GM18519 (cell line): ENCODE data around the gene AURKA.
"Not testable (repeated sequence)": the region's sequence is repeated elsewhere in the genome, so short reads cannot be mapped to it uniquely, and the experiment has no call there.

Experiments
- ATAC-seq: cut with Tn5 transposase; IDR thresholded peaks from one replicate; pipeline ENCODE4 v1.9.1; 2021; ENCODE audit warnings: mild to moderate bottlenecking, moderate library complexity; ENCODE audit not compliant: unreplicated experiment, low FRiP score

AURKA gene

DNA sequence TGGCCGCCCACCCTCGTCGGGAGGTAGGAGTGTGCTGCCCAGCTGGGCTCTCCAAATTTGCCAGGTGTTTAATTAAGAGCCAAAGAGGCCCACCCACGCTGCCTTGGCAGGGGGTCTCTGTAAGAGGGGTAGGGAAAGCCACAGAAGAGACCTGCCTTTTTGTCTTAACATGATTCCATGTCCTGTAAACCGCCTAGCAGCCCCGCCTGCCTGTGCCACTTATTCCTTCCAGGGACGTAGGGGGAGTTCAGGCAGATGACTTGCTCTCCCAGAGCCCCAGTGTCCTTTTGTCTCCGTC, 31.2 kb downstream of the AURKA start:
- no peak for ATAC-seq

DNA sequence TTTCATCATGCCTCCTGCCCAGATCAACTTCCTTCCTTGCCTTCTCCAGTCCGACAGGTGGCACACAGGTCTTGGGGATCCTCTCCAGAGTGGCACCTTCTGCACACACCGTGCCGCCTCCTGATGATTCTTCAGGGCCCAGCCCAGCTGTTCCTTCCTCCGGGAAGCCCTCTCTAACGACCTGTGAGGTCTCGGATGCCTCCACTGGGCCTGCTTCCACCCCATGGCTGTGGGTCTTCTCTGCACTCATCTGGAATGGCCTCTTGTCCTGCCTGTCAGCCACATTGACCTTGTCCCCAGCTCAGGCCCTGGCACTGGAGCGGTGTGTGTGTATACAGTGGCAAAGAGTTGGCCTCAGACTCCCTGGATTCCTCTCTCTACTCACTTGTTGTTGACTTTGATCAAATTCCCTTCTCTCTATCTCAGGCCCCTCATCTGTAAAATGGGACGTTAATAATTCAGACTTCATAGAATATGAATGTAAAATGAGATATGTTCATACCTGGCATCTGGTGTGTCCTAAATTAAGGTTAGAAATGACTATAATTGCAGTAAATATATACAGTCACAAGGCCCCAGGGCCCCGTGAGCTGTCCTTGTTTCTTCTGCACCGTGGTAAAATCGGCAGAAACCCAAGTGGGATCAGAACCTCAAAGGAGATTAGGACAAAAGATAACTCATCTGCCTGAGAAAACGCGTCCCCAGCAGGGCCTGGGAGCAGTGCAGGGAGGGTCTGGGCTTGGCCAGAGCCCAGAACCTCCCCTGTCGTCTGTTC, 31.7 kb downstream of the AURKA start:
- no peak for ATAC-seq

DNA sequence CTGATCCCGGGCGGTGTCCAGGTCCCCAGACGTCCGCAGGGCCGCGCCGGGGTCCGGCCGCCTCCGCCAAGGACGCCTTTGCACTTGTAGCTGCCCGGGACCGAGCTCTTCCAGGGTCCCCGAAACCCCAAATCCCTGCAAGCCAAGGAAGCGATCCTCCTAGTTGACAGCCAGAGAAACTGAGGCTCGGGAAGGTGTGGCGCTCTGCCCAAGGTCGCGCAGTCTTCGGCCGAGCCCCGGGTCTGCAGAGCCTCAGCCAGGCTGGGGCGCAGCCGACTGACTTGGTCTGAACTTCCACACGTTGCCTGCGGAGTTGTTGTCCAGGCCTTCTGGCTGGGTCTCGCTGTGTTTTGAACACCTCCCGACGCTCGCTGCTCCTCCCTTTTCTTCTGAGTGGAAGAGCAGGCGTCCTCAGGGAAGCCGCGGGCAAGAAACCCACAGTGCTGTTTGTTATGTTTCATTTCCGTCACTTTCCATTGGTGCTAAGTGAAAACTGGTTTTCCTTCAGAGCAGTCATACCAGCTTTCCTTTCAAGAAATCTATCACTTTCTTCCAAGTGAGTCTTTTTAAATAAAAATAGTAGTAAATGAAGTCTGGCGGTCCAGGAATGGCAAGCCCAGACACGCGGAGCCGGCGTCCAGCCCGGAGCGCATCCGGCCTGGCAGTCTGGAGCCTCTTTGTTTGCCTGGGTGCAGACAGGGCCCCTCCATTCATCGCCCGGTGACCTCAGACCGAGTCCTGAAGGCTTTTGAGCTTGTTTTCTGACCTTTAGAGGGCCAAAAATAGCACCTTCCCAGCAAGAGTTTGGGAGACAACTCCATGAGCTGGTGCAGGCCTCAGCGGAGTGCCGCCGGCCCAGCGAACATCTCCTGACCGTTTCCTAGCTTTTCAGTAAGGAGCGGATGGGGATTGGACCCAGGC, 32.5 kb downstream of the AURKA start:
- ATAC-seq, result peak; percentile 24

DNA sequence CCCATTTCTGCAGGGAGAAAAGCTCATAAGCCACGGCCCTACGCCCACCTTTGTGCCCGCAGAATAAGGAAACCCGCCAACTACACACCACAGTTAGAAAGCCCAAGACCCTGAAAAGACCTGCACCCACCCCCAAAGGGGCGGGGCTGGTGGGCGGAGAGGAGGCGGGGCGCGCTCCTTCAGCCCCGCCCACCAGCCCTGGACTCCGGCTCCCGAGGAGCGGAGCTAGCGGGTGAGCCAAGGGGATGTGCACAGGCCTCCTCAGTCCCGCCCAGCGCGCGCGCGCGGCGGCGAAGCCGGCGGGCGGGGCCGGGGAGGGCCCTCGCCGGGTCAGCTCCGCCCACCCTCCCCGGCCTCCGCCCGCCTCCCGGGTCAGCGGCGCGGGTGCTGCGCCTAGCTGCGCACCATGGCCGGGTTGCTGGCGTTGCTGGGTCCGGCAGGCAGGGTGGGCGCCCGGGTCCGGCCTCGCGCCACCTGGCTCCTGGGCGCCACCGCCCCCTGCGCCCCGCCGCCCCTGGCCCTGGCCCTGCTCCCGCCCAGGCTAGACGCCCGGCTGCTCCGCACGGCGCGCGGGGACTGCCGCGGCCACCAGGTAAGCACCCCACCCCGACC, 33.3 kb downstream of the AURKA start, which contains the start of gene FAM210B:
Gene FAM210B (plus strand): TSS at position 375 of the 612 bp plus-strand sequence. CDS start 32 bp downstream, at position 407.
- ATAC-seq, result peak; percentile 94

DNA sequence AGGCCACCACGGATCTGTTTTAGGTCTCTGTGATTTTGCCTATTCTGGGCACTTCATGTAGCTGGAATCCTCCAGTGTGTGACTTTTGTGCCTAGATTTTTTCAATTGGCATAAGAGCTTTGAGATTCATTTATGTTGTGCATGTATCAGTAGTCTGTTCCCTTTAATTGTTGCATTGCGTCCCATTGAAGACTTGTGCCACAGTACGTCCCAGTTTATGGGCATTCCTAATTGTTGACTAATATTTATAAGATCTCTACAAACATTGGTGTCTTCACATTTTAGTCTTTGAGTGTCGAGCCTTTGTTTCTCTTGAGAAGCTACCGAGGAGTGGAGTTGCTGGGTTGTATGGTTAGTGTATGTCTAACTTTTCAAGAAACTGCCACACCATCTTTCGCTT, 33.9 kb downstream of the AURKA start:
- no peak for ATAC-seq

DNA sequence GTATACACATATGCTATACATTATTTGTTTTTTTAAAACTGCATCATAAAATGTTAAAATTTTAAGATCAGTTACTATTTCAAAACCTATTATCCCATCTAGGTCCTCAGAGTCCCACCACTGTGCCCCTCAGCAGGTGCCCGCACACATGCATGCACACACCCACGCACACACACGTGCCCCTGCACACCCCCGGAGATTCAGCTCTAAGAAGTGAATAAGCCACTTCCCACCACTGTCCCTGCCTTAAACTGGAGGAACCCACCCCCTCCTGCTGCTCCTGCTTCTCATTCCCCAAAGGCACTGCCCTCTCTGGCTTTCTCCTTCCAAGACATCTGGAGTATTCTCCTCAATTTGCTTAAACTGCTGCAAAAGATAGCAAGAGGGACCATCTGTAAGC, 38.7 kb downstream of the AURKA start:
- ATAC-seq, result no peak

DNA sequence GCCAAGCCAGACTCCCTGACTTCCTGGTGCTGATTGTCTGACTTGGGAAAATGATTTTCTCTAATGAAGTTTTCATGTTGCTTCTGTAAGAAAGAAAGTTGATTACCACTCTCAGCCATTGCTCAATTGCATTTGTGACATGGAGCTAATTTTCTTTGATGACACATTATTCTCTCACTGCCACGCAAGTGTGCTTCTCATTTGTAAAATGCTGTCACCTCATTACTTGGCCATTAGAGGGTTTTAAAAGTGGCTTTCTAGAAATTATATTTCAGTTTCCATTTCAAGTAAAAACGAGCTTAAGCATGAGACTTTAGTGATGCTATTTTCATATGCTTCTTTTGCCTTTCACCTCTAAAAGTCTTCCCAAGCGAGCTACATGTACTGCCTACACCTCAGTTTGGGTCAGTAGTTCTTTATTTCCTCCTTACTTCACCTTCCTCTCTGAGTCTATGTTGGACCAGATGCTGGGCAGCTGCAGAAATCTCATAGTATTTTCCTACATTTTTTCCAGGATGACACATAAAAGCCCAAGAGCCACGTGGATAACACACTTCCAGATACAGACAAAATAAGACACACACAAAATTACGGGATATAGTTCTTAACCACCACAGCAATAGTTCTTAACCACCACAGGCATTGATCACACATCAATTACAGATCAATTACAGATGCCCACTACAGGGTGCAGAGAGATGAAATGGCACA, 39.5 kb downstream of the AURKA start:
- ATAC-seq, result no peak

DNA sequence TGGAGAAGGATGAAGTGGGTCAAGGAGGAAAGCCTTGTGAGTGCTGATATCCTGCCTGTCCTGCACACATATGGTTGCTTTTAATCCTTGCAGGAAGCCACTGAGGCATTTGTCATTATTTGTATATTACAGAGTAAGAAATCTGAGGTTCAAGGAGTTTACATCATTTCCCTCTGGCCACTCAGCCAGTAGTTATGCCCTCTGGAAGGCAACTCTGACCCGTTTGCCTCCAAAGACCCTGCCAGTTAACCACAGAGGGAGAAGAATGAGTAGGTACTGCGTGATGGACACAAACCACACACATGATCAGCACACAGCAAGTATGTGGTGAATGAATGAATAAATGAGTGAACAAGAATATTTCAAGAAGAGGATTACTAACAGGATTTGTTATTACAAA, 41.2 kb downstream of the AURKA start:
- no peak for ATAC-seq

DNA sequence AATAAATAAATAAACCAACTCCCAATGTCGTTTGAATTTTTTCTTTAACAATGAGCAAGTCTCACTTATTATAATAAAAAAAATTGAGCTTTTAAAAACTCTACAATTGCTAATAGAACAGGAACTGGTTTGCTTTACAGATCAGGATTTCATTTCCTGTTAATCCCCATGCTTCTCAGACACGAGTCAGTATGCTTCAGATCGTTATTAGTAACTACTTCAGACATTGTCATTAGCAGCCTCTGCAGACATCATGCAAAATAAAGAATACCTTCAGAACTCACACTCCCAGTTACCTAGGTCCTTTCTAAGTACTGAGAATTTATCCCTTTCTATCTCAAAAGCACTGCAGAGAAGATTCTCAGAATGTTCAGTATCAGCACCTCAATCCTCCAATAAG, 43.3 kb downstream of the AURKA start:
- no peak for ATAC-seq

DNA sequence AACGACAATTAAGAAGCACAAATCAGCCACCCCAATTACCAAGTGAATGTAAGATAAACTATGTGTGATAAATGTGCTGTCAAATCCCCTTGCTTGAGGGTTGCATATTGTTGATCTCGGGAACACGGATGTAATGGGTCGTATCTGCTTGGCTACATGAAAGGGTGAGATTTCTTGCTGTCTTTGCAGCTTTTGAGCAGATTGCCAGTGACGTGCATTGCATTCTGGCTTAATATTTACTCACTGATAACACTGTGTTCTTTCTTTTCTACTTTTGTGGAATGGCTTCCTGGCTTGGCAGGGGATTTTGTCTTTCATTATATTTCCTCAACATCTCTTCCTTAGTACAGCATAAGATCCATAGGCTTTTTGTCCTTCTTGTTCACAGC, 43.7 kb downstream of the AURKA start:
- ATAC-seq, result no peak

DNA sequence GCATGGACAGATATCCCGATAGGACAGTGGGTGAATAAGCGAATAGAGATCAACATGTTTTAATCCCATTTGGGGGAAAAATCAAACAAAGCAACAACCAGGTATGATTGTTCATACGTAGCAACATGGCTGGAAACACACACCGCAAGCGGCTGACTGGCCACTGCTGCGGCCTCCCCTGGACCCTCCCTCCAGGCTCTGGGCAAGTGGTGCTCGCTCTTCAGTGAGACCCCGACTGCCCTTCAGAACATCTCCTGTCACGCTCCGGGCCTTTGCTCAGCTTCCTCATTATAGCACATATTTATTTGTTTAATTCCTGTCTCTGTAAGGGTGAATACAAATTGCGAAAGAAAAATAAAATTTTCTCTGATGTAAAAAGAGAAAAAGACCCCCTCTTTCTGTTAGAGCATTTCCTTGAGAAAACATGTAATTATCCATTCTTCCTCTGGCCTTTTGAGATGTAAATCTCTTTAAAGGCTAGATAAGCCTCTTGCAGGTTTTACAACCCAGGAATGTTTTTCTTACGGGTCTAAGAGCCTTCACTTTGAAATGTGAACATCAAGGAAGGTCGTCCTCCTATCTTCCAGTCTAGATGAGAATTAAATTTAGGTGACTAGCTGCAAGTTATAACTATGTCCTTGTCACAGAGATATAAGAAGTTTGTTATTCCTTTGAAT, 44.2 kb downstream of the AURKA start:
- ATAC-seq, result no peak

DNA sequence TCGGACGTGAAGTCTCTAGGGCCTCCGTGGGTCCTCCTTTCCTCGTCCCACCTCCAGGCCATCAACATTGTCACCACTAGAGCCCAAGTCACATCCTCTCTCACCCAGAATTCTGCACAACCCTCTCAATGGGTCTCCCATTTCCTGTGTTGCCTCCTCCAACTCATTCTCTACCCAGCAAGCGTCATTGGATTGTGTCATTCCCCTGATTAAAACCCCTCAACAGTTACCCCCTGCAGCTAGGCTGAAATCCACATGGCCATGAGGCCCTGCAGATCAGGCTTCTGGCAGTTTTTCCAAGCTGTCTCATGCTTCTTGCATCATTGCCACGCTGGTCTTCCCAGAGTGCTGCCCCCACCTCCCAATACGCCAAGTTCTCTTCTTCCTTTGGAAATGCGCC, 46.1 kb downstream of the AURKA start:
- ATAC-seq, result no peak

DNA sequence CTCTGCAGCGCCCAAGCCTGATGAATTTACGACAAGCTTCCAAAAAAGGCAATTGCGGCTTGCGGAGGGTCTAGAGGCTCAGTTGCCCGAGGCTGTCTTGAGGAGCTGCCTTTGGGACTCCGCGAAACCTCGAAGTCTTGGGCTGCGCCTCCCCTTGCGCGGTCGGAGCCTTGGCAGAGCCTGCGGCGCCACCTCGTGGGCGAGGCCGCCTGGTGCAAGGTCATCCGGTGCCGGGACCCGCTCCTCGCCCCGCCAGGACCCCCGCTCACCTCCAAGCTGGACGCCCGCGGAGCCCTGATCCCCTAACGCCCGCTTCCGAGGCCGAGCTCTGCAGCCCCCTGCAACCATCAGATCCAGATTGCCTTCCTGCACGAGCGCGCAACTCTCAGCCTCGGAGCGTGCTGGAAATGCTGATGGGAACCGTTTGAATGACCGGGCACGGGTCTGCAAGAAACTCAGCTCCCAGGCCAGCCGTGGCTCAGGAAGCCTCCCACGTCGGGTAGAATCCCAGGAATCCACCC, 48.1 kb downstream of the AURKA start:
- ATAC-seq, result peak; percentile 72

DNA sequence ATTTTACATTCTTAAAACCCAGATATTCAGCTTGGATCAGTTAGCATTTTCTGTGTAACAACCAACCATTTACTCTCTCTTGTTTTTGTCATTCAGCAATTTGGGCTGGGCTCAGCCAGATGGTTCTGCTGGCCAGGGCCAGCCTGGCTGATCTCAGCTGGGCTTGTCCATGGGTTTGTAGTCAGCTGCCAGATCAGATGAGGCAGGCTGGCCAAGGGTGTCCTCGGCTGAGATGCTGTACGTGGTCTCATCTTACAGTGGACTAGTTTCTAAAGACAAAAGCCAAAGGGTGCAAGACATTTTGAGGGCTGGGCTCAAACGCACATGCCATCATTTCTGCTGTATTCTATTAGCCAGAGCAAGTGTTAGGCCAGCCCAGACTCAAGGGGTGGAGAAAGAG, 49.2 kb downstream of the AURKA start:
- ATAC-seq, result no peak

DNA sequence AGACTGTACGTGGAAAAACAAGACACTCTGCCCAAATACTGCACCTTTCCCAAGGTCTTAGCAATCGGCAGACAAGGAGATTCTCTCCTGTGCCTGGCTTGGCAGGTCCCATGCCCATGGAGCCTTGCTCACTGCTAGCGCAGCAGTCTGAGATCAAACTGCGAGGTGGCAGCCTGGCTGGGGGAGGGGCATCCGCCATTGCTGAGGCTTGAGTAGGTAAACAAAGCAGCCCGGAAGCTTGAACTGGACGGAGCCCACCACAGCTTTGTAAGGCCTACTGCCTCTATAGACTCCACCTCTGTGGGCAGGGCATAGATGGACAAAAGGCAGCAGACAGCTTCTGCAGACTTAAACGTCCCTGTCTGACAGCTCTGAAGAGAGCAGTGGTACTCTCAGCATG, 55.3 kb downstream of the AURKA start:
- not testable (repeated sequence) for ATAC-seq

DNA sequence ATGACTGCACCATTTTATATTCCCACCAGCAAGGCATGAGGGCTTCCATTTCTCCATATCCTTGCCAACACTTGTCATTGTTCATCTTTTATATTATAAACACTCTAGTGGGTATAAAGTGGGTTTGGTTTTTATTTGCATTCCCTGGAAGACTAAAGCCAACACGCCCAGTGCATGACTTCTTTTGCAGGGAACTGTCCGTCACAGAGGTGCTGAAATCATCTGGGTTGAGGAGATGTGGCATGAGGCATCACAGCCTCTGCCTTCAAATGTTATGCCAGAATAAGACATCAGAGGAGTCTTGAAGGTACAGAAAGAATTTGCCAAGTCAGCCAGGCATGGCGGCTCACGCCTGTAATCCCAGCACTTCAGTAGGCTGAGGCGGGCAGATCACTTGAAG, 63.2 kb downstream of the AURKA start:
- ATAC-seq, result no peak

DNA sequence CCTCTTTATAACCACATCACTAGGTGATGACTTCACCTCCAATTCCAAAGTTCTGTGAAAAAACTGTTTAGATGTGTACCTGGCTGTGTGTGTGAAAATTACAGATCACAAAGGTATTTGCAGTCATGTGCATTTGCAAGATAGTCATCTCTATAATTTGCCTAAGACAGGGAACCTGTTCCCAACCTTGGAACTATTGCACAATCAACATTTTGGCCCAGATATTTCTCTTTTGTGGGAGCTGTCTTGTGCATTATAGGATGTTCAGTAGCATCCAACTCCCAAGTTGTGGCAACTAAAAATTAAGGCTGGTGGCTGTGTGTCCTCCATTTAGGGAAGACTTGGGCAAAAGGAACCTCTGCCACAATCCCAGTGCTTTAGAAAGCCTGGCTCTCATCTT, 67.2 kb downstream of the AURKA start:
- ATAC-seq, result no peak

DNA sequence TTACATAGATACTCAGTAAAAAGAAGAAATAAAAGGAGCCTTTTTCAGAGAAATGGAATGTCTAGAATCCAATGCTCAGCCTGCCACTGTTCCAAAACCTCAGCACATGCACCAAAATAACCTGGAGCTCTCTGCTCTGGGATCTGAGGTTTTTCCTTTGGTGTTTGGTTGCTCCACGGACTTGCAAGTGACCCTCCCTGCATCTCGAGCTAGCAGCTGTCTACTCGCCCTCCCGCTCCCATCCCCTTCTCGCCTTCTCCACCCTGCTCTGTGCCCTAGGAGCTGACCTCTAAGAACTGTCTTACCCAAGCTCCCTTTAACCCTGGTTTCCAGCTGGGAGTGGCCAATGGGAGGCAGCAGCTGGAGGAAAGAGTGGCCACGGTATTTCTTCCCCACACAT, 68.4 kb downstream of the AURKA start:
- ATAC-seq, result no peak

DNA sequence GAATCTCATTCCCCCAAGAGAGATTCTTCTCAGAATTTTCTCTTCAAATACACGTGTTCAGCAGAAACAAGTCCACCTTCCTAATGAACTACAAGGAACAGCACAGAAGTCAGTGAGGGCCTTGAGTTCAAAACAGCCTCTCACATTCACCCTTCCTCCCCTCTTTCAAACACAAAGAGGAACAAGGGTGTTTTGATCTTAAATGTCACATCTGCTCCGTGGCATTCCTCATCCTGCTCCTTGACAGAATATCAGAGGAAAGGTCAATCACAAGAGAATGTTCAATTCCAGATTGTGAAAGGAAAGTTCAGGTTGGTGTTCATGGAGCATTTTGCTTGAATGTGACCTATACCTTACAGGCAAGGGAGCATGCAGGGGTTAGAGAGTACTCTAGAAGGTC, 68.8 kb downstream of the AURKA start:
- ATAC-seq, result no peak

DNA sequence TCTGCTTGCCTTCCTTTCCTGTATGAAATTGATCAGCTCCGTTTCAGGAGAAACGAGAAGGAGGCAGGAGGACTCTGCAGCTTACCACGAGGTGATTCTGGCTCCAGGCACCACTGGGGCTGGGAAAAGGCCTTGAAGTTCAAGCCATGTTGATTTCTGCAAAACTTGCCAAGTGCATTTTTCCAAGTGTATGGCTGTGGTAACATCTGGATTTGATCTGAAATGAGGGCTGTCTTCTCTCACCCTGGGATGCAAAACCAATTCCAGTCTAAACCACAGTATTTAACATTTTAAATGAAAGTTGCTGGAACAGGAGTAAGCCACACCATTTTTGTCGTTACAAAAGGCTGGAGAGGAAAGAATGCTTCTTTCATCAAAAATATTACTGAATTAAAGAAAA, 69.3 kb downstream of the AURKA start:
- ATAC-seq, result no peak
